A549 (cell line): ENCODE measurements around the gene TRPC6. TPM values are rescaled to one million over a fixed set of nuclear protein-coding genes. Genes with fewer than 3 reads are reported as not detected.

Experiments used
- ATAC-seq, 2 experiments: fragments of 200-7000 bp in 1 of 2; fragments of >200 bp in 1 of 2; cut with Nextera tagmentation in 1 of 2; cut with Tn5 transposase in 1 of 2; 3 replicates each; pipeline versions ENCODE4 v1.8.0 to v1.9.1; 2018 to 2020; ENCODE audit warnings: mild to moderate bottlenecking in 1 of 2, moderate library complexity in 1 of 2
- CTCF ChIA-PET: fragments of 300-600 bp; sonication (Branson Sonifier 250); formaldehyde crosslinking; extraction: SDS; loops from one replicate; lab custom pipeline; 2021; ENCODE audit warnings: antibody characterized with exemption, inconsistent platforms; lab: Yijun Ruan, JAX
- POLR2A ChIA-PET: fragments of 350-600 bp; formaldehyde crosslinking; extraction: SDS; loops from one replicate; lab custom pipeline; 2021; ENCODE audit warnings: antibody characterized with exemption, inconsistent platforms; lab: Yijun Ruan, JAX
- DNase-seq, 2 experiments: peaks; one replicate each; pipeline versions ENCODE4 v3.0.0 to v3.0.0-alpha.2; 2011 to 2016; ENCODE audit warnings: low read depth in 1 of 2, low spot score in 1 of 2
- FAIRE-seq: peaks from 2 replicates; lab custom pipeline; 2011; peaks lifted over from hg19 to GRCh38; lab: Jason Lieb, UNC
- H3K27ac ChIP-seq, 2 experiments: fragments of >200 bp; sonication (Bioruptor Twin); formaldehyde crosslinking; 3 replicates each; pipeline ENCODE4 v1.5.1; 2016 to 2017
- H3K4me1 ChIP-seq: fragments of >200 bp; sonication (Bioruptor Twin); formaldehyde crosslinking; 3 replicates; pipeline ENCODE4 v1.6.1; 2016
- H3K4me2 ChIP-seq: fragments of >200 bp; sonication (Bioruptor Twin); formaldehyde crosslinking; 3 replicates; pipeline ENCODE4 v1.6.1; 2016
- H3K4me3 ChIP-seq: fragments of >200 bp; sonication (Bioruptor Twin); formaldehyde crosslinking; 3 replicates; pipeline ENCODE4 v1.5.1; 2016
- H3K9me3 ChIP-seq: fragments of >200 bp; sonication (Bioruptor Twin); formaldehyde crosslinking; 3 replicates; pipeline ENCODE4 v1.6.1; 2016
- CEBPB ChIP-seq, 2 experiments: fragments of >200 bp in 1 of 2; sonication (Bioruptor Twin) in 1 of 2; formaldehyde crosslinking in 1 of 2; IDR thresholded peaks; 2 replicates each; pipeline ENCODE4 v1.6.1; 2012 to 2016
- EHF ChIP-seq: fragments of 250-450 bp; sonication (Bioruptor Pico); IDR thresholded peaks from 2 replicates; pipeline ENCODE4 v1.5.0; 2020; ENCODE audit warnings: mild to moderate bottlenecking
- FOXS1 ChIP-seq: fragments of 250-450 bp; sonication (Bioruptor Pico); IDR thresholded peaks from 2 replicates; pipeline ENCODE4 v1.5.0; 2020; ENCODE audit warnings: mild to moderate bottlenecking, moderate library complexity
- GATA3 ChIP-seq: IDR thresholded peaks from 2 replicates; pipeline ENCODE4 v1.6.1; 2012; ENCODE audit warnings: borderline replicate concordance
- HDAC2 ChIP-seq: fragments of 200-600 bp; sonication (generic); IDR thresholded peaks from 2 replicates; pipeline ENCODE4 v1.6.1; 2016
- HOXB5 ChIP-seq: fragments of 250-450 bp; sonication (Bioruptor Pico); IDR thresholded peaks from 2 replicates; pipeline ENCODE4 v1.5.0; 2020; ENCODE audit warnings: mild to moderate bottlenecking, moderate library complexity
- JUNB ChIP-seq: fragments of >200 bp; sonication (Bioruptor Twin); formaldehyde crosslinking; IDR thresholded peaks from 2 replicates; pipeline ENCODE4 v1.6.1; 2016
- KDM1A ChIP-seq: fragments of 200-600 bp; sonication (generic); IDR thresholded peaks from 2 replicates; pipeline ENCODE4 v1.6.1; 2016; ENCODE audit warnings: low read depth, mild to moderate bottlenecking
- KDM5A ChIP-seq: fragments of 200-600 bp; sonication (generic); IDR thresholded peaks from 2 replicates; pipeline ENCODE4 v1.6.1; 2016; ENCODE audit warnings: antibody characterized with exemption, mild to moderate bottlenecking
- MAFK ChIP-seq: fragments of 450-650 bp; IDR thresholded peaks from 2 replicates; pipeline ENCODE4 v1.6.1; 2014; ENCODE audit not compliant: partially characterized antibody
- POLR2AphosphoS2 ChIP-seq: conservative IDR thresholded peaks from 2 replicates; pipeline ENCODE4 v1.6.1; 2012; ENCODE audit warnings: low read length, improper control_type of control experiment, inconsistent platforms
- RAD21 ChIP-seq, 2 experiments: fragments of >200 bp in 1 of 2; sonication (Bioruptor Twin) in 1 of 2; formaldehyde crosslinking in 1 of 2; IDR thresholded peaks in 1 of 2; conservative IDR thresholded peaks in 1 of 2; 2 replicates in 1 of 2; 3 replicates in 1 of 2; pipeline ENCODE4 v1.6.1; 2012 to 2018; ENCODE audit warnings: inconsistent platforms in 1 of 2
- RARB ChIP-seq: fragments of 250-450 bp; sonication (Bioruptor Pico); IDR thresholded peaks from 2 replicates; pipeline ENCODE4 v1.8.0; 2021; ENCODE audit warnings: mild to moderate bottlenecking, moderate library complexity
- RNF2 ChIP-seq: fragments of 200-600 bp; sonication (generic); IDR thresholded peaks from 2 replicates; pipeline ENCODE4 v1.6.1; 2016; ENCODE audit warnings: low read depth, mild to moderate bottlenecking, antibody characterized with exemption, moderate library complexity, borderline replicate concordance
- SMC3 ChIP-seq: fragments of >200 bp; sonication (Bioruptor Twin); formaldehyde crosslinking; IDR thresholded peaks from 3 replicates; pipeline ENCODE4 v1.6.1; 2018; ENCODE audit warnings: inconsistent platforms
- SREBF2 ChIP-seq: fragments of 450-650 bp; IDR thresholded peaks from 2 replicates; pipeline ENCODE4 v1.6.1; 2014; ENCODE audit warnings: mild to moderate bottlenecking, moderate library complexity
- ZFP36 ChIP-seq: fragments of 450-650 bp; IDR thresholded peaks from 2 replicates; pipeline ENCODE4 v1.6.1; 2014; ENCODE audit warnings: borderline replicate concordance; ENCODE audit not compliant: partially characterized antibody
- WGBS: methylation state at CpG from one replicate; pipeline ENCODE4 v1.1.6; 2017; ENCODE audit errors: missing lambda C conversion rate; 5-methylcytosine and 5-hydroxymethylcytosine counted together
- polyA plus RNA-seq, 4 experiments: library from polyadenylated mRNA; depleted of rRNA in 3 of 4; stranded (reverse); fragments of >200 nt; fragmentation: RNase III in 1 of 4; extraction: RNeasy Plus Mini Kit Qiagen cat#74134 plus additional on column Dnase treatment in 1 of 4; gene quantifications; 2 replicates in 3 of 4; 3 replicates in 1 of 4; pipeline ENCODE4 v1.2.3, GENCODE V29; 2011 to 2017
- TF ChIP-seq, protein P1 (sequence below): fragments of 450-650 bp; IDR thresholded peaks from 2 replicates; pipeline ENCODE4 v1.6.1; 2014; ENCODE audit warnings: antibody characterized with exemption
- TF ChIP-seq, protein P2 (sequence below): fragments of >200 bp; sonication (Bioruptor Twin); formaldehyde crosslinking; IDR thresholded peaks from 3 replicates; pipeline ENCODE4 v1.6.1; 2016
- TF ChIP-seq, protein P3 (sequence below): IDR thresholded peaks from 2 replicates; pipeline ENCODE4 v1.6.1; 2012
- TF ChIP-seq, protein P4 (sequence below): fragments of 200-600 bp; sonication (generic); IDR thresholded peaks from 2 replicates; pipeline ENCODE4 v1.6.1; 2016; ENCODE audit warnings: antibody characterized with exemption, mild to moderate bottlenecking, moderate library complexity
- TF ChIP-seq, protein P5 (sequence below): fragments of 250-450 bp; sonication (Bioruptor Pico); IDR thresholded peaks from 2 replicates; pipeline ENCODE4 v1.5.0; 2021; ENCODE audit warnings: mild to moderate bottlenecking, moderate library complexity, borderline replicate concordance

Gene TRPC6
- polyA plus RNA-seq, 2 of the 4 experiments (the other 2 are of a cell fraction): 0.70 to 1.0 TPM

DNA sequence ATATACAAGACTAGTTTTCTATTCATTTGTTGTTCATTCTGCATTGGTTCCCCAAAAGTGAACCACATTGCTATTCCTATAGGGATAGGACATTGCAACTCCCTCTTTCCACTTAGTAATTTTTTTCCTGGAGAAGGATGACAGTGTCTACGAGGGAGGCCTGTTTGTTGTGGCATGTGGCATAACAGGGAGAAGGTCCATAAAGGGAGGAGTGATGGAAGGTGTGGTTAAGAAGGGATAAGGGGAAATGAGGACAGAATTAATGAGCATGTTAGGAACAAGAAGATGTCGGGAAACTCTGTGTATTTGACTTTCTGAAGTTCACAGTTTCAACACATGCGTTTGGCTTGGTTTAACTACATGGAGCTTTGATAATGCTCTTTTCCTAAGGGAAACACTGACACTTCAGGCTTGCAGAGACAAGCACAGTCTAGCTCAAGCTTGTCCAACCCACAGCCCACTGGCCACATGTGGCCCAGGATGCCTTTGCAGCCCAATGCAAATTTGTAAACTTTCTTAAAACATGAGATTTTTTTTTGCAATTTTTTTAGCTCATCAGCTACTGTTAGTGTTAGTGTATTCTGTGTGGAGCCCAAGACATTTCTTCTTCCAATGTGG, 149.7 kb downstream of the TRPC6 start:
- no peaks in the 10 kb centered on the region for H3K4me1 ChIP-seq
- H3K9me3 ChIP-seq: no peaks in the 10 kb centered on the region
- 64% methylated on average over 3 of the region's 3 CpGs for WGBS
- POLR2A ChIA-PET: no interaction called here
- FAIRE-seq (no peak), DNase-seq (no peak), ATAC-seq (no peak)
- H3K27ac ChIP-seq: no peak overlapping the region
- no peak for TF ChIP-seq KDM5A
- CTCF ChIA-PET: interaction anchor here (1.3 to 2.1 kb wide), 2 partner anchors 414 to 574 kb away, joined by 3 to 8 read pairs; no protein-coding TSS in a partner anchor
- no peak overlapping the region for H3K4me3 ChIP-seq
- no peak overlapping the region for H3K4me2 ChIP-seq

DNA sequence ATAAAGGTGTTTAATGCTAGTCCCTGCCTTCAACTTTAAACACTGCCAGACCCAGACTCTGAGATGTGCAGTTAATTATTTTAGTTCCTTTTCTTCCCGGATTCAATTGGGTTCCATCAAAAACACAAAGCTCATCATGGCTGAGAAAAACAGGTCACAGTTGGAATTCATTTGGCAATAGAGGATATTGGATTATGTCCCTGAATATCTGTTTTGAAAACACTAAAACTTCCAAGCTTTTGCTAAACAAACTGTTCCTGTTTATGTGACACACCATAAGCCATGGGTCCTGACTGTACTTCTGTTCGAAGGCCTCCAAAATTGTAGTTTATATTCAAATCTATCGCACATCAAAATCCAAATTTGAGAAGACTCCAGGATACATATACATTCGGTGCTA, 150.7 kb downstream of the TRPC6 start:
- WGBS: 69% methylated on average over 4 of the region's 4 CpGs
- ChIA-PET POLR2A (no interaction called here), CTCF (interaction anchor here (1.3 kb wide), 1 partner anchor 575 kb away, joined by 3 read pairs; no protein-coding TSS in a partner anchor)
- TF ChIP-seq ZFP36 (no peak), POLR2AphosphoS2 (no peak), CEBPB (IDR thresholded peaks at IDR 0.05) (no peak), MAFK (no peak), HOXB5 (CRISPR knock-in tag) (no peak), RAD21 (conservative IDR thresholded peaks at IDR 0.05 in 1 of 2, IDR thresholded peaks at IDR 0.05 in 1 of 2) (no peak), EHF (CRISPR knock-in tag) (no peak), FOXS1 (no peak), KDM1A (no peak), RARB (CRISPR knock-in tag) (no peak), RNF2 (no peak), GATA3 (no peak), SMC3 (no peak), HDAC2 (no peak)
- TF ChIP-seq, protein P1, sequence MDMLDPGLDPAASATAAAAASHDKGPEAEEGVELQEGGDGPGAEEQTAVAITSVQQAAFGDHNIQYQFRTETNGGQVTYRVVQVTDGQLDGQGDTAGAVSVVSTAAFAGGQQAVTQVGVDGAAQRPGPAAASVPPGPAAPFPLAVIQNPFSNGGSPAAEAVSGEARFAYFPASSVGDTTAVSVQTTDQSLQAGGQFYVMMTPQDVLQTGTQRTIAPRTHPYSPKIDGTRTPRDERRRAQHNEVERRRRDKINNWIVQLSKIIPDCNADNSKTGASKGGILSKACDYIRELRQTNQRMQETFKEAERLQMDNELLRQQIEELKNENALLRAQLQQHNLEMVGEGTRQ: no peak
- TF ChIP-seq, protein P2, sequence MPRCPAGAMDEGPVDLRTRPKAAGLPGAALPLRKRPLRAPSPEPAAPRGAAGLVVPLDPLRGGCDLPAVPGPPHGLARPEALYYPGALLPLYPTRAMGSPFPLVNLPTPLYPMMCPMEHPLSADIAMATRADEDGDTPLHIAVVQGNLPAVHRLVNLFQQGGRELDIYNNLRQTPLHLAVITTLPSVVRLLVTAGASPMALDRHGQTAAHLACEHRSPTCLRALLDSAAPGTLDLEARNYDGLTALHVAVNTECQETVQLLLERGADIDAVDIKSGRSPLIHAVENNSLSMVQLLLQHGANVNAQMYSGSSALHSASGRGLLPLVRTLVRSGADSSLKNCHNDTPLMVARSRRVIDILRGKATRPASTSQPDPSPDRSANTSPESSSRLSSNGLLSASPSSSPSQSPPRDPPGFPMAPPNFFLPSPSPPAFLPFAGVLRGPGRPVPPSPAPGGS: no peak
- TF ChIP-seq, protein P3, sequence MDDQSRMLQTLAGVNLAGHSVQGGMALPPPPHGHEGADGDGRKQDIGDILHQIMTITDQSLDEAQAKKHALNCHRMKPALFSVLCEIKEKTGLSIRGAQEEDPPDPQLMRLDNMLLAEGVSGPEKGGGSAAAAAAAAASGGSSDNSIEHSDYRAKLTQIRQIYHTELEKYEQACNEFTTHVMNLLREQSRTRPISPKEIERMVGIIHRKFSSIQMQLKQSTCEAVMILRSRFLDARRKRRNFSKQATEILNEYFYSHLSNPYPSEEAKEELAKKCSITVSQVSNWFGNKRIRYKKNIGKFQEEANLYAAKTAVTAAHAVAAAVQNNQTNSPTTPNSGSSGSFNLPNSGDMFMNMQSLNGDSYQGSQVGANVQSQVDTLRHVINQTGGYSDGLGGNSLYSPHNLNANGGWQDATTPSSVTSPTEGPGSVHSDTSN: no peak
- DNase-seq (no peak), ATAC-seq (no peak), FAIRE-seq (no peak)
- H3K27ac ChIP-seq: no peak overlapping the region
- H3K4me2 ChIP-seq: no peak overlapping the region
- no peaks in the 10 kb centered on the region for H3K9me3 ChIP-seq
- H3K4me1 ChIP-seq: no peaks in the 10 kb centered on the region
- H3K4me3 ChIP-seq: no peak overlapping the region

DNA sequence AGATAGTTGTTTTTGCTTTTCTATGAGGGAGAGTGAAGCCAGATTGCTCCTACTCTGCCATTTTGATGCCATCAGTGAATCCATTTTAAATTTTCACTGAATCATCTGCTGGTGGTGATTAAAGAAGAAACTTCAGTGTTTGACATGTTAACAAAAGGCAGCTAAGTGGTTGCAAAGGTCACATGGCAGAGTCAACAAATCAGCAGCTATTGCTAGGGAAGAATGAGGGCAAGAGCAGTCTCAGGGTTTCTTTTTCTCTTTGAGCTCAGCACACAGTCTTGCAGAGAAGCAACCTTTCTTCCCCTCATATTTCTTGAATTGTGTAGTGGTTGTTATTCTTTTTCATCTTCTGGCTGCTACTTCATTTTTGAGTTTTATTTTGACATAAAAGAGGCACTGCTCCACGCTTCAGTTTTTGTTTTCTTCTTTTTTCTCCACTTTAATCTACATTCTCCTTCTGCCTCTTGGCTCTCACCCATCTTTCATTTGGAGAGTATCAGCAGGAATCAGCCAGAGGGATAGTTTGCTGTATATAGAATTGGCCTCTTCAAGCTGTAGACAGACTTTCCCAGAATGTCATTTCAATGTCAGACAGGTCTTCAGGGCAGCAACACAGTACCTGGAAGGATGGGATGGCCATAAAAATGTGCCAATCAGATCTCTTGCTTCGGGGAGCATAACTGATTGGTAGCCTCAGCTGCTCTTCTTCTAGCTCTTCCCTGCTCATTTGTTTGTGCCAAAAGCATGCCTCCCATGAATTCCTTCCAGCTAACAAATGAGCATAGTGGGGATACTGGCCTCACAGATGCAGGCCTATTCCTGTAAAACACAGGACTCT, 153.9 kb downstream of the TRPC6 start:
- no peak for DNase-seq
- POLR2A ChIA-PET: no interaction called here
- no peaks in the 10 kb centered on the region for H3K9me3 ChIP-seq
- CTCF ChIA-PET: interaction anchor here (1.4 to 2.6 kb wide), 3 partner anchors 12 to 422 kb away, joined by 4 to 10 read pairs (median 5); no protein-coding TSS in a partner anchor
- H3K4me1 ChIP-seq: no peaks in the 10 kb centered on the region
- no peak overlapping the region for H3K4me3 ChIP-seq
- FAIRE-seq: no peak
- H3K4me2 ChIP-seq: no peak overlapping the region
- 55% methylated on average over 2 of the region's 2 CpGs for WGBS
- no peak for ATAC-seq
- H3K27ac ChIP-seq: no peak overlapping the region; a peak in 1 of 6 replicates
- TF ChIP-seq, protein P4, sequence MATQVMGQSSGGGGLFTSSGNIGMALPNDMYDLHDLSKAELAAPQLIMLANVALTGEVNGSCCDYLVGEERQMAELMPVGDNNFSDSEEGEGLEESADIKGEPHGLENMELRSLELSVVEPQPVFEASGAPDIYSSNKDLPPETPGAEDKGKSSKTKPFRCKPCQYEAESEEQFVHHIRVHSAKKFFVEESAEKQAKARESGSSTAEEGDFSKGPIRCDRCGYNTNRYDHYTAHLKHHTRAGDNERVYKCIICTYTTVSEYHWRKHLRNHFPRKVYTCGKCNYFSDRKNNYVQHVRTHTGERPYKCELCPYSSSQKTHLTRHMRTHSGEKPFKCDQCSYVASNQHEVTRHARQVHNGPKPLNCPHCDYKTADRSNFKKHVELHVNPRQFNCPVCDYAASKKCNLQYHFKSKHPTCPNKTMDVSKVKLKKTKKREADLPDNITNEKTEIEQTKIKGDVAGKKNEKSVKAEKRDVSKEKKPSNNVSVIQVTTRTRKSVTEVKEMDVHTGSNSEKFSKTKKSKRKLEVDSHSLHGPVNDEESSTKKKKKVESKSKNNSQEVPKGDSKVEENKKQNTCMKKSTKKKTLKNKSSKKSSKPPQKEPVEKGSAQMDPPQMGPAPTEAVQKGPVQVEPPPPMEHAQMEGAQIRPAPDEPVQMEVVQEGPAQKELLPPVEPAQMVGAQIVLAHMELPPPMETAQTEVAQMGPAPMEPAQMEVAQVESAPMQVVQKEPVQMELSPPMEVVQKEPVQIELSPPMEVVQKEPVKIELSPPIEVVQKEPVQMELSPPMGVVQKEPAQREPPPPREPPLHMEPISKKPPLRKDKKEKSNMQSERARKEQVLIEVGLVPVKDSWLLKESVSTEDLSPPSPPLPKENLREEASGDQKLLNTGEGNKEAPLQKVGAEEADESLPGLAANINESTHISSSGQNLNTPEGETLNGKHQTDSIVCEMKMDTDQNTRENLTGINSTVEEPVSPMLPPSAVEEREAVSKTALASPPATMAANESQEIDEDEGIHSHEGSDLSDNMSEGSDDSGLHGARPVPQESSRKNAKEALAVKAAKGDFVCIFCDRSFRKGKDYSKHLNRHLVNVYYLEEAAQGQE: no peak
- TF ChIP-seq, protein P5, sequence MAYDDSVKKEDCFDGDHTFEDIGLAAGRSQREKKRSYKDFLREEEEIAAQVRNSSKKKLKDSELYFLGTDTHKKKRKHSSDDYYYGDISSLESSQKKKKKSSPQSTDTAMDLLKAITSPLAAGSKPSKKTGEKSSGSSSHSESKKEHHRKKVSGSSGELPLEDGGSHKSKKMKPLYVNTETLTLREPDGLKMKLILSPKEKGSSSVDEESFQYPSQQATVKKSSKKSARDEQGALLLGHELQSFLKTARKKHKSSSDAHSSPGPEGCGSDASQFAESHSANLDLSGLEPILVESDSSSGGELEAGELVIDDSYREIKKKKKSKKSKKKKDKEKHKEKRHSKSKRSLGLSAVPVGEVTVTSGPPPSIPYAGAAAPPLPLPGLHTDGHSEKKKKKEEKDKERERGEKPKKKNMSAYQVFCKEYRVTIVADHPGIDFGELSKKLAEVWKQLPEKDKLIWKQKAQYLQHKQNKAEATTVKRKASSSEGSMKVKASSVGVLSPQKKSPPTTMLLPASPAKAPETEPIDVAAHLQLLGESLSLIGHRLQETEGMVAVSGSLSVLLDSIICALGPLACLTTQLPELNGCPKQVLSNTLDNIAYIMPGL: no peak
- no peak for TF ChIP-seq EHF (CRISPR knock-in tag)
- TF ChIP-seq SREBF2: no peak
- no peak for TF ChIP-seq HDAC2
- TF ChIP-seq JUNB: no peak
